ENCODE results near the gene PPARD. TPM values are rescaled to one million over a fixed set of nuclear protein-coding genes. Genes with fewer than 3 reads are reported as not detected.

PPARD gene
- polyA plus RNA-seq, 3 donors: 1.2 to 22.0 (median 2.4) TPM

DNA sequence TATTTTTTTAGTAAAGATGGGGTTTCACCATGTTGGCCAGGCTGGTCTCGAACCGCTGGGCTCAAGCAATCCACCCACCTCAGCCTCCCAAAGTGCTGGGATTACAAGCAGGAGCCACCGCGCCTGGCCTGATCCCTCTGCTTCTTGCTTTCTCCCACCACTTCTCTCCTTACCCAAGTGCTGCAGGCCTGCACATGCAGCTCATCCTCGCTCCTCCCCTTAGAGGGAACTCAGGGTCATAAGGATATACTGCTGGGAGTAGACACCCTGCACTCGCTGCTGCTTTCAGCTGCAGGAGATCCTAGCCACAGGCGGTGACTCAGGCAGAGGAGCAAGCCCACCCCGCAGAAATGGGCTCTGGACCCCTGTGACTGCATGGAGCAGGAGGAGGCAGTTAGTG lies 69.7 kb downstream of the PPARD start:
- no peak for DNase-seq
- Mint-ChIP-seq H3K27ac (no peak overlapping the region), H3K4me3 (no peak overlapping the region), H3K27me3 (ENCODE audit: low read depth in 3 of 3) (peaks cover 3 to 12% (median 7%) of the 10 kb centered on the region in 3 donors), H3K9me3 (no peaks in the 10 kb centered on the region), H3K36me3 (peaks cover 53 to 60% of the 10 kb centered on the region in 2 donors), H3K4me1 (peaks cover 16% of the 10 kb centered on the region)
- Histone ChIP-seq H3K9ac (ENCODE audit: insufficient read depth, low read length, poor library complexity, severe bottlenecking) (no peak overlapping the region), H4K20me1 (ENCODE audit: insufficient read depth, low read length) (peaks cover 35% of the 10 kb centered on the region), H3K79me2 (ENCODE audit: insufficient read depth, low read length) (no peaks in the 10 kb centered on the region), H3K27me3 (ENCODE audit: control insufficient read depth in 2 of 2, insufficient read depth in 2 of 2, low read length in 2 of 2) (no peaks in the 10 kb centered on the region), H3K4me1 (ENCODE audit: control insufficient read depth in 1 of 2, insufficient read depth in 2 of 2, low read length in 2 of 2) (peaks cover 9 to 12% of the 10 kb centered on the region in 2 donors), H3K9me3 (replicated peaks in 1 of 2; ENCODE audit: control insufficient read depth in 1 of 2, insufficient read depth in 1 of 2, low read length in 2 of 2) (no peaks in the 10 kb centered on the region), H3K4me2 (replicated peaks; ENCODE audit: extremely low read depth, low read length, poor library complexity, severe bottlenecking) (no peak overlapping the region), H3K36me3 (replicated peaks in 1 of 2; ENCODE audit: control insufficient read depth in 1 of 2, insufficient read depth in 2 of 2, low read length in 2 of 2) (peaks cover 12 to 55% of the 10 kb centered on the region in 2 donors), H3K4me3 (replicated peaks in 1 of 3; ENCODE audit: low read depth in 2 of 3, low read length in 3 of 3) (no peak overlapping the region), H2AFZ (ENCODE audit: insufficient read depth, low read depth, low read length, poor library complexity, severe bottlenecking) (no peak overlapping the region), H3K27ac (ENCODE audit: low read depth in 1 of 2, low read length in 2 of 2) (no peak overlapping the region)
- TF ChIP-seq, protein P1, sequence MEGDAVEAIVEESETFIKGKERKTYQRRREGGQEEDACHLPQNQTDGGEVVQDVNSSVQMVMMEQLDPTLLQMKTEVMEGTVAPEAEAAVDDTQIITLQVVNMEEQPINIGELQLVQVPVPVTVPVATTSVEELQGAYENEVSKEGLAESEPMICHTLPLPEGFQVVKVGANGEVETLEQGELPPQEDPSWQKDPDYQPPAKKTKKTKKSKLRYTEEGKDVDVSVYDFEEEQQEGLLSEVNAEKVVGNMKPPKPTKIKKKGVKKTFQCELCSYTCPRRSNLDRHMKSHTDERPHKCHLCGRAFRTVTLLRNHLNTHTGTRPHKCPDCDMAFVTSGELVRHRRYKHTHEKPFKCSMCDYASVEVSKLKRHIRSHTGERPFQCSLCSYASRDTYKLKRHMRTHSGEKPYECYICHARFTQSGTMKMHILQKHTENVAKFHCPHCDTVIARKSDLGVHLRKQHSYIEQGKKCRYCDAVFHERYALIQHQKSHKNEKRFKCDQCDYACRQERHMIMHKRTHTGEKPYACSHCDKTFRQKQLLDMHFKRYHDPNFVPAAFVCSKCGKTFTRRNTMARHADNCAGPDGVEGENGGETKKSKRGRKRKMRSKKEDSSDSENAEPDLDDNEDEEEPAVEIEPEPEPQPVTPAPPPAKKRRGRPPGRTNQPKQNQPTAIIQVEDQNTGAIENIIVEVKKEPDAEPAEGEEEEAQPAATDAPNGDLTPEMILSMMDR (IDR thresholded peaks at IDR 0.05): no peak
- 94% methylated on average over 7 of the region's 8 CpGs for WGBS (ENCODE audit: insufficient coverage)
- intact Hi-C loops (cut with micrococcal nuclease): no loop called here

DNA sequence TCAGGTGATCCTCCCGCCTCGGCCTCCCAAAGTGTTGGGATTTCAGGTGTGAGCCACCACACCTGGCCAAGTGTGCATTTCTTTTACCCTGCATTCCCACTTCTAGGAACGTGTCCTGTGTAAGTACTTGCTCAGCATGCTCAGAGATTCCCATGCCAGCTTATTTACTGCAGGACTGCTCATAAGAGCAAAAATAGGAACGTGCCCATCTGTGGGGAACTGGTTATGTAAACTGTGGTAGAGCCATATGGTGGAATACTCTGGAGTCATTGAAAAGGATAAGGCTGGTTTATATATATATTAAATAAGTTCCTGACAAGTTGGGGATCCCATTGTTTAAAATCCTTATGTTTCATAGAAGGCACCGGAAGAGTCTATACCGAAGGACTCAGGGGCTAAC lies 71.6 kb downstream of the PPARD start:
- H3K9ac ChIP-seq (ENCODE audit: insufficient read depth, low read length, poor library complexity, severe bottlenecking): no peak overlapping the region
- H3K79me2 ChIP-seq (ENCODE audit: insufficient read depth, low read length): no peaks in the 10 kb centered on the region
- peaks cover 12 to 55% of the 10 kb centered on the region in 2 donors for H3K36me3 ChIP-seq (replicated peaks in 1 of 2; ENCODE audit: control insufficient read depth in 1 of 2, insufficient read depth in 2 of 2, low read length in 2 of 2)
- H3K27ac ChIP-seq (ENCODE audit: low read depth in 1 of 2, low read length in 2 of 2): no peak overlapping the region
- H3K9me3 ChIP-seq (replicated peaks in 1 of 2; ENCODE audit: control insufficient read depth in 1 of 2, insufficient read depth in 1 of 2, low read length in 2 of 2): no peaks in the 10 kb centered on the region
- Mint-ChIP-seq H3K27me3 (ENCODE audit: low read depth in 3 of 3) (peaks cover 4 to 13% (median 8%) of the 10 kb centered on the region in 3 donors), H3K9me3 (peaks cover 0 to 2% (median 0%) of the 10 kb centered on the region in 7 donors), H3K4me1 (peaks cover 29% of the 10 kb centered on the region), H3K4me3 (no peak overlapping the region), H3K36me3 (peaks cover 64 to 73% of the 10 kb centered on the region in 2 donors), H3K27ac (no peak overlapping the region)
- H3K4me1 ChIP-seq (ENCODE audit: control insufficient read depth in 1 of 2, insufficient read depth in 2 of 2, low read length in 2 of 2): peaks cover 22 to 25% of the 10 kb centered on the region in 2 donors
- 93% methylated on average over 3 of the region's 6 CpGs for WGBS (ENCODE audit: insufficient coverage)
- no peak overlapping the region for H3K4me3 ChIP-seq (replicated peaks in 1 of 3; ENCODE audit: low read depth in 2 of 3, low read length in 3 of 3)
- DNase-seq: no peak
- peaks cover 29% of the 10 kb centered on the region for H4K20me1 ChIP-seq (ENCODE audit: insufficient read depth, low read length)
- H2AFZ ChIP-seq (ENCODE audit: insufficient read depth, low read depth, low read length, poor library complexity, severe bottlenecking): no peak overlapping the region
- no peak overlapping the region for H3K4me2 ChIP-seq (replicated peaks; ENCODE audit: extremely low read depth, low read length, poor library complexity, severe bottlenecking)
- no peaks in the 10 kb centered on the region for H3K27me3 ChIP-seq (ENCODE audit: control insufficient read depth in 2 of 2, insufficient read depth in 2 of 2, low read length in 2 of 2)
- TF ChIP-seq, protein P1 (IDR thresholded peaks at IDR 0.05): no peak
- intact Hi-C loops (cut with micrococcal nuclease): no loop called here
